ENCODE measurements around the gene GPC3. TPM values are rescaled to one million over a fixed set of nuclear protein-coding genes. Genes with fewer than 3 reads are reported as not detected.
"Not testable (repeated sequence)": the region's sequence is repeated elsewhere in the genome, so short reads cannot be mapped to it uniquely, and the experiment has no call there.

Gene GPC3
- total and polyA plus RNA-seq, 2 experiments from 2014 or later, result 36.8 to 60.1 TPM

DNA sequence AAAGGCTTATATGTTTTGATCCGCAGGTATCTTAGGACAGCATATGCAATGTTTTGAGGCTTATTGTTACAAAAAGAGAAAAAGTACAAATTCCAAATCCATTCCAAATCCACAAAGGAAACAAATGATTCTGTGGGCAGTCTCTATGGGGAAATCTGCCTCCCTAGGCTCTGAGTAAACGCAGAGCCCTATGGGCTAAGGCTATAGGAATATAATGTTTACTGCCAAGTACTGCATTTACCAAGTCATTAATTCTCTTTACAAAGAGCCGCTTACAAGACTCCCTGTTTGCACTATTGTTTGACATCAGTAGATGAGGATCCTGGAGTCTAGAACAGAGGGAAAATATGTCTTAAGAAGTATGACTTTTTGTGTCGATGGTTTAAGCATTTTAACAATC, 357.7 kb downstream of the GPC3 start (continued):
- TF ChIP-seq, protein P1, sequence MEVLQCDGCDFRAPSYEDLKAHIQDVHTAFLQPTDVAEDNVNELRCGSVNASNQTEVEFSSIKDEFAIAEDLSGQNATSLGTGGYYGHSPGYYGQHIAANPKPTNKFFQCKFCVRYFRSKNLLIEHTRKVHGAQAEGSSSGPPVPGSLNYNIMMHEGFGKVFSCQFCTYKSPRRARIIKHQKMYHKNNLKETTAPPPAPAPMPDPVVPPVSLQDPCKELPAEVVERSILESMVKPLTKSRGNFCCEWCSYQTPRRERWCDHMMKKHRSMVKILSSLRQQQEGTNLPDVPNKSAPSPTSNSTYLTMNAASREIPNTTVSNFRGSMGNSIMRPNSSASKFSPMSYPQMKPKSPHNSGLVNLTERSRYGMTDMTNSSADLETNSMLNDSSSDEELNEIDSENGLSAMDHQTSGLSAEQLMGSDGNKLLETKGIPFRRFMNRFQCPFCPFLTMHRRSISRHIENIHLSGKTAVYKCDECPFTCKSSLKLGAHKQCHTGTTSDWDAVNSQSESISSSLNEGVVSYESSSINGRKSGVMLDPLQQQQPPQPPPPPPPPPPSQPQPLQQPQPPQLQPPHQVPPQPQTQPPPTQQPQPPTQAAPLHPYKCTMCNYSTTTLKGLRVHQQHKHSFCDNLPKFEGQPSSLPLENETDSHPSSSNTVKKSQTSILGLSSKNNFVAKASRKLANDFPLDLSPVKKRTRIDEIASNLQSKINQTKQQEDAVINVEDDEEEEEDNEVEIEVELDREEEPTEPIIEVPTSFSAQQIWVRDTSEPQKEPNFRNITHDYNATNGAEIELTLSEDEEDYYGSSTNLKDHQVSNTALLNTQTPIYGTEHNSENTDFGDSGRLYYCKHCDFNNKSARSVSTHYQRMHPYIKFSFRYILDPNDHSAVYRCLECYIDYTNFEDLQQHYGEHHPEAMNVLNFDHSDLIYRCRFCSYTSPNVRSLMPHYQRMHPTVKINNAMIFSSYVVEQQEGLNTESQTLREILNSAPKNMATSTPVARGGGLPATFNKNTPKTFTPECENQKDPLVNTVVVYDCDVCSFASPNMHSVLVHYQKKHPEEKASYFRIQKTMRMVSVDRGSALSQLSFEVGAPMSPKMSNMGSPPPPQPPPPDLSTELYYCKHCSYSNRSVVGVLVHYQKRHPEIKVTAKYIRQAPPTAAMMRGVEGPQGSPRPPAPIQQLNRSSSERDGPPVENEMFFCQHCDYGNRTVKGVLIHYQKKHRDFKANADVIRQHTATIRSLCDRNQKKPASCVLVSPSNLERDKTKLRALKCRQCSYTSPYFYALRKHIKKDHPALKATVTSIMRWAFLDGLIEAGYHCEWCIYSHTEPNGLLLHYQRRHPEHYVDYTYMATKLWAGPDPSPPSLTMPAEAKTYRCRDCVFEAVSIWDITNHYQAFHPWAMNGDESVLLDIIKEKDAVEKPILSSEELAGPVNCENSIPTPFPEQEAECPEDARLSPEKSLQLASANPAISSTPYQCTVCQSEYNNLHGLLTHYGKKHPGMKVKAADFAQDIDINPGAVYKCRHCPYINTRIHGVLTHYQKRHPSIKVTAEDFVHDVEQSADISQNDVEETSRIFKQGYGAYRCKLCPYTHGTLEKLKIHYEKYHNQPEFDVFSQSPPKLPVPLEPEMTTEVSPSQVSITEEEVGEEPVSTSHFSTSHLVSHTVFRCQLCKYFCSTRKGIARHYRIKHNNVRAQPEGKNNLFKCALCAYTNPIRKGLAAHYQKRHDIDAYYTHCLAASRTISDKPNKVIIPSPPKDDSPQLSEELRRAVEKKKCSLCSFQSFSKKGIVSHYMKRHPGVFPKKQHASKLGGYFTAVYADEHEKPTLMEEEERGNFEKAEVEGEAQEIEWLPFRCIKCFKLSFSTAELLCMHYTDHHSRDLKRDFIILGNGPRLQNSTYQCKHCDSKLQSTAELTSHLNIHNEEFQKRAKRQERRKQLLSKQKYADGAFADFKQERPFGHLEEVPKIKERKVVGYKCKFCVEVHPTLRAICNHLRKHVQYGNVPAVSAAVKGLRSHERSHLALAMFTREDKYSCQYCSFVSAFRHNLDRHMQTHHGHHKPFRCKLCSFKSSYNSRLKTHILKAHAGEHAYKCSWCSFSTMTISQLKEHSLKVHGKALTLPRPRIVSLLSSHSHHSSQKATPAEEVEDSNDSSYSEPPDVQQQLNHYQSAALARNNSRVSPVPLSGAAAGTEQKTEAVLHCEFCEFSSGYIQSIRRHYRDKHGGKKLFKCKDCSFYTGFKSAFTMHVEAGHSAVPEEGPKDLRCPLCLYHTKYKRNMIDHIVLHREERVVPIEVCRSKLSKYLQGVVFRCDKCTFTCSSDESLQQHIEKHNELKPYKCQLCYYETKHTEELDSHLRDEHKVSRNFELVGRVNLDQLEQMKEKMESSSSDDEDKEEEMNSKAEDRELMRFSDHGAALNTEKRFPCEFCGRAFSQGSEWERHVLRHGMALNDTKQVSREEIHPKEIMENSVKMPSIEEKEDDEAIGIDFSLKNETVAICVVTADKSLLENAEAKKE (CRISPR knock-in tag; IDR thresholded peaks at IDR 0.05), result no peak
- TF ChIP-seq JUNB (IDR thresholded peaks at IDR 0.05; ENCODE audit: unreplicated experiment) (no peak), ZNF331 (CRISPR knock-in tag; IDR thresholded peaks at IDR 0.05; ENCODE audit: low read depth) (no peak)

DNA sequence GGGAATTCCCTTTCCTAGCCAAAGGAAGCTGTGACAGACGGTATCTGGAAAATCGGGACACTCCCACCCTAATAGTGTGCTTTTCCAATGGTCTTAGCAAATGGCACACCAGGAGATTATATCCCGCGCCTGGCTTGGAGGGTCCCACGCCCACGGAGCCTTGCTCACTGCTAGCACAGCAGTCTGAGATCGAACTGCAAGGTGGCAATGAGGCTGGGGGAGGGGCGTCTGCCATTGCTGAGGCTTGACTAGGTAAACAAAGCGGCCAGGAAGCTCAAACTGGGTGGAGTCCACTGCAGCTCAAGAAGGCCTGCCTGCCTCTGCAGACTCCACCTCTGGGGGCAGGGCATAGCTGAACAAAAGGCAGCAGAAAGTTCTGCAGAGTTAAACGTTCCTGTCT, 364.0 kb downstream of the GPC3 start:
- H3K27ac Mint-ChIP-seq; H3K4me3 Mint-ChIP-seq; H2AFZ ChIP-seq; H3K79me2 ChIP-seq (replicated peaks; ENCODE audit: insufficient read depth); H3K4me2 ChIP-seq; H3F3A ChIP-seq (replicated peaks; ENCODE audit: low read depth); H3K4me1 ChIP-seq (ENCODE audit: insufficient read depth); H4K20me1 ChIP-seq (replicated peaks; ENCODE audit: insufficient read depth); ATAC-seq; H3K36me3 ChIP-seq (ENCODE audit: insufficient read depth); H3K4me3 ChIP-seq; DNase-seq (ENCODE audit: low spot score); H3K27me3 Mint-ChIP-seq (ENCODE audit: insufficient read depth, low read depth, poor library complexity); H3K27me3 ChIP-seq (ENCODE audit: insufficient read depth); H3K27ac ChIP-seq (ENCODE audit: low read depth); H3K9me2 ChIP-seq (ENCODE audit: insufficient read depth); H3K4me1 Mint-ChIP-seq: not testable (repeated sequence)
- Mint-ChIP-seq H3K36me3 (ENCODE audit: low read depth) (peaks cover 28% of the 10 kb centered on the region; the same call in 2 of the 3 replicates), H3K9me3 (peaks cover 37% of the 10 kb centered on the region)

DNA sequence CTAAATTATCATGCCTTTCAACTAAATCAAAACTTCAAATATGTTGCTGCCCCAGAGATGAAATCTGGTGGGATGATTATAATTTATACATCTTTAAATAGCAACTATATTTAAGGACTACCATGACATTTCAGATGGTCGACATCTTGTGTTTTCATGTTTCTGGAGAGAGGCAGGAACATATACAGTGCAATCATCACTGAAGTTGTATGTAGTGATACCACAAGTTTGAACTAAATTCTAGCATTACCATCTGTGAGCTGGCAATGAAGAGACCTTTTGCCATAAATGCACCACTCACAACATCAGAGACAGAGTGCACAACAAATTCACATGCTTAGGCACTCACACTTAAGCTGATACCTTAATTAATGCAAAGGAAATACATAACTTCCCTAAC, 373.7 kb downstream of the GPC3 start:
- no peaks in the 10 kb centered on the region for H4K20me1 ChIP-seq (replicated peaks; ENCODE audit: insufficient read depth)
- DNase-seq (ENCODE audit: low spot score) (no peak), ATAC-seq (no peak)
- H3K9me2 ChIP-seq (ENCODE audit: insufficient read depth), result no peaks in the 10 kb centered on the region
- no peaks in the 10 kb centered on the region for H3F3A ChIP-seq (replicated peaks; ENCODE audit: low read depth)
- H3K27ac ChIP-seq (ENCODE audit: low read depth), result no peak overlapping the region
- no peaks in the 10 kb centered on the region for H3K27me3 ChIP-seq (ENCODE audit: insufficient read depth)
- Mint-ChIP-seq H3K27me3 (ENCODE audit: insufficient read depth, low read depth, poor library complexity) (peaks cover 4% of the 10 kb centered on the region), H3K36me3 (ENCODE audit: low read depth) (peaks cover 8% of the 10 kb centered on the region; the same call in 2 of the 3 replicates), H3K9me3 (peaks cover 9% of the 10 kb centered on the region; the same call in 2 of the 3 replicates), H3K4me3 (no peak overlapping the region), H3K27ac (no peak overlapping the region), H3K4me1 (peaks cover 5% of the 10 kb centered on the region)
- H3K79me2 ChIP-seq (replicated peaks; ENCODE audit: insufficient read depth), result no peaks in the 10 kb centered on the region
- H3K4me1 ChIP-seq (ENCODE audit: insufficient read depth), result no peaks in the 10 kb centered on the region
- H2AFZ ChIP-seq, result no peak overlapping the region
- TF ChIP-seq EZH2phosphoT487 (IDR thresholded peaks at IDR 0.05; ENCODE audit: unreplicated experiment) (no peak), STAT1 (IDR thresholded peaks at IDR 0.05; ENCODE audit: unreplicated experiment) (no peak), ZNF114 (CRISPR knock-in tag; IDR thresholded peaks at IDR 0.05) (no peak), JUNB (IDR thresholded peaks at IDR 0.05; ENCODE audit: unreplicated experiment) (no peak), CREB1 (CRISPR knock-in tag; IDR thresholded peaks at IDR 0.05; ENCODE audit: low read depth) (no peak), NANOG (IDR thresholded peaks at IDR 0.05; ENCODE audit: borderline replicate concordance) (no peak)
- TF ChIP-seq, protein P2, sequence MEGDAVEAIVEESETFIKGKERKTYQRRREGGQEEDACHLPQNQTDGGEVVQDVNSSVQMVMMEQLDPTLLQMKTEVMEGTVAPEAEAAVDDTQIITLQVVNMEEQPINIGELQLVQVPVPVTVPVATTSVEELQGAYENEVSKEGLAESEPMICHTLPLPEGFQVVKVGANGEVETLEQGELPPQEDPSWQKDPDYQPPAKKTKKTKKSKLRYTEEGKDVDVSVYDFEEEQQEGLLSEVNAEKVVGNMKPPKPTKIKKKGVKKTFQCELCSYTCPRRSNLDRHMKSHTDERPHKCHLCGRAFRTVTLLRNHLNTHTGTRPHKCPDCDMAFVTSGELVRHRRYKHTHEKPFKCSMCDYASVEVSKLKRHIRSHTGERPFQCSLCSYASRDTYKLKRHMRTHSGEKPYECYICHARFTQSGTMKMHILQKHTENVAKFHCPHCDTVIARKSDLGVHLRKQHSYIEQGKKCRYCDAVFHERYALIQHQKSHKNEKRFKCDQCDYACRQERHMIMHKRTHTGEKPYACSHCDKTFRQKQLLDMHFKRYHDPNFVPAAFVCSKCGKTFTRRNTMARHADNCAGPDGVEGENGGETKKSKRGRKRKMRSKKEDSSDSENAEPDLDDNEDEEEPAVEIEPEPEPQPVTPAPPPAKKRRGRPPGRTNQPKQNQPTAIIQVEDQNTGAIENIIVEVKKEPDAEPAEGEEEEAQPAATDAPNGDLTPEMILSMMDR (conservative IDR thresholded peaks at IDR 0.05; ENCODE audit: low read depth in 2 of 2), result no peak
- H3K4me2 ChIP-seq, result no peak overlapping the region
- no peak overlapping the region for H3K4me3 ChIP-seq
- no peaks in the 10 kb centered on the region for H3K36me3 ChIP-seq (ENCODE audit: insufficient read depth)

Data from GM23338 (cell line).